Body of pancreas (tissue), 4 donors: ENCODE data around the gene ARRB1. TPM values are rescaled to one million over a fixed set of nuclear protein-coding genes. Genes with fewer than 3 reads are reported as not detected.
"Not testable (repeated sequence)": the region's sequence is repeated elsewhere in the genome, so short reads cannot be mapped to it uniquely, and the experiment has no call there.

ENCODE experiments used
- ATAC-seq: fragments of 150-250 bp; one replicate; pipeline ENCODE4 v1.9.1; 2016
- DNase-seq, 4 donors: peaks; one replicate each; pipeline ENCODE4 v3.0.0-alpha.2; 2019
- H3K27ac ChIP-seq, 4 donors: fragments of 200-600 bp; sonication (generic); 1 replicate in 3 of 4; 2 replicates in 1 of 4; pipeline versions ENCODE4 v1.5.1 to v1.6.1; 2016 to 2019; ENCODE audit warnings: mild to moderate bottlenecking in 1 of 4, mixed read lengths in 1 of 4, moderate library complexity in 1 of 4
- H3K27me3 ChIP-seq, 2 donors: fragments of 200-600 bp; sonication (generic); one replicate each; pipeline ENCODE4 v1.6.0; 2016; ENCODE audit warnings: mild to moderate bottlenecking in 1 of 2
- H3K36me3 ChIP-seq, 2 donors: fragments of 200-600 bp; sonication (generic); replicated peaks in 1 of 2; 2 replicates each; pipeline ENCODE4 v1.5.1; 2016; ENCODE audit warnings: low read depth in 2 of 2; ENCODE audit not compliant: insufficient read depth in 1 of 2
- H3K4me1 ChIP-seq: fragments of 200-600 bp; sonication (generic); one replicate; pipeline ENCODE4 v1.6.0; 2016
- H3K4me3 ChIP-seq, 2 donors: fragments of 200-600 bp; sonication (generic); 1 replicate in 1 of 2; 2 replicates in 1 of 2; pipeline ENCODE4 v1.5.1; 2016 to 2019
- H3K9me3 ChIP-seq, 3 donors: fragments of 200-600 bp; sonication (generic); 1 replicate in 2 of 3; 2 replicates in 1 of 3; pipeline ENCODE4 v1.5.1; 2016
- POLR2A ChIP-seq, 3 donors: fragments of 450-650 bp; IDR thresholded peaks; one replicate each; pipeline ENCODE4 v1.6.1; 2016; ENCODE audit warnings: antibody characterized with exemption in 3 of 3, mild to moderate bottlenecking in 2 of 3
- WGBS, 2 donors: methylation state at CpG; one replicate each; pipeline ENCODE4 v1.1.5; 2017; 5-methylcytosine and 5-hydroxymethylcytosine counted together
- intact Hi-C: fragments of 100-400 bp; cut with DNase I; formaldehyde crosslinking; loops from one replicate; pipeline ENCODE4 v1.15.1; 2023
- total RNA-seq, 2 donors: library from RNA; depleted of rRNA; stranded (reverse); fragments of >200 nt; gene quantifications; one replicate each; pipeline ENCODE4 v1.1.0, GENCODE V29; 2016
- TF ChIP-seq, protein P1 (sequence below), 7 experiments: fragments of 450-650 bp in 4 of 7; fragments of 200-600 bp in 3 of 7; sonication (generic) in 3 of 7; IDR thresholded peaks; one replicate each; pipeline ENCODE4 v1.5.1; 2016 to 2019; ENCODE audit warnings: antibody characterized with exemption in 7 of 7

The ARRB1 gene
- total RNA-seq, 2 donors from 2014 or later: 41.0 to 54.1 TPM

DNA sequence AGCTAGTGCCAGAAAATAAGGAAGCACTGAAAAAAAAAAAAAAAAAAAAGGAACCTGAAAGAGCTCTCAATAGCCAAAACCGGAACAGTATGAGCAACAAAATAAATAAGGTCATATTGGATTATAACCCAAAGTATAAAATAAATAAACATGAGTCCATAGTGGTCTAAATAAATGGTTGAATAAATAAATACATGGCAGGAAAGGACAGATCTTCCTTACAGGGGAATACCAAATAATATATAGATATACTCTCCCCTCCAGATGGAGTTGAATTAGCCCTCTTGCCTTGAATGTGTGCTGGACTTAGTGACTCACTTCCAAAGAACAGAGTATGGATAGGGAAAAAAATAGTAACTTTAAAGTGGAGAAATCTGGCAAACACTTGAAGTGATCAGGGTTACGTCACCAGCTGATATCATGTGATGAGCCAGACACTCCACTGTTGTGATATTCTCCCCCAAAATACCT is 14.3 kb upstream of the ARRB1 start:
- H3K4me1 ChIP-seq: no peaks in the 10 kb centered on the region
- no peaks in the 10 kb centered on the region for H3K27me3 ChIP-seq
- no peaks in the 10 kb centered on the region for H3K36me3 ChIP-seq
- ATAC-seq: no peak
- no peaks in the 10 kb centered on the region for H3K9me3 ChIP-seq
- TF ChIP-seq, protein P1, sequence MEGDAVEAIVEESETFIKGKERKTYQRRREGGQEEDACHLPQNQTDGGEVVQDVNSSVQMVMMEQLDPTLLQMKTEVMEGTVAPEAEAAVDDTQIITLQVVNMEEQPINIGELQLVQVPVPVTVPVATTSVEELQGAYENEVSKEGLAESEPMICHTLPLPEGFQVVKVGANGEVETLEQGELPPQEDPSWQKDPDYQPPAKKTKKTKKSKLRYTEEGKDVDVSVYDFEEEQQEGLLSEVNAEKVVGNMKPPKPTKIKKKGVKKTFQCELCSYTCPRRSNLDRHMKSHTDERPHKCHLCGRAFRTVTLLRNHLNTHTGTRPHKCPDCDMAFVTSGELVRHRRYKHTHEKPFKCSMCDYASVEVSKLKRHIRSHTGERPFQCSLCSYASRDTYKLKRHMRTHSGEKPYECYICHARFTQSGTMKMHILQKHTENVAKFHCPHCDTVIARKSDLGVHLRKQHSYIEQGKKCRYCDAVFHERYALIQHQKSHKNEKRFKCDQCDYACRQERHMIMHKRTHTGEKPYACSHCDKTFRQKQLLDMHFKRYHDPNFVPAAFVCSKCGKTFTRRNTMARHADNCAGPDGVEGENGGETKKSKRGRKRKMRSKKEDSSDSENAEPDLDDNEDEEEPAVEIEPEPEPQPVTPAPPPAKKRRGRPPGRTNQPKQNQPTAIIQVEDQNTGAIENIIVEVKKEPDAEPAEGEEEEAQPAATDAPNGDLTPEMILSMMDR (IDR thresholded peaks at IDR 0.05): no peak
- no peak for TF ChIP-seq POLR2A (IDR thresholded peaks at IDR 0.05)
- WGBS, 2 donors: 54 to 64% methylated on average over 2 of the region's 2 CpGs
- peak overlapping the region in 1 of 4 donors; percentile 40 for H3K27ac ChIP-seq
- H3K4me3 ChIP-seq: no peak overlapping the region
- intact Hi-C loops: no loop called here
- no peak for DNase-seq

GRCh38 chr11:75362285-75362684 is 10.8 kb upstream of the ARRB1 start:
- ATAC-seq, H3K27ac ChIP-seq, intact Hi-C loops, H3K4me1 ChIP-seq, H3K9me3 ChIP-seq, H3K36me3 ChIP-seq, H3K4me3 ChIP-seq, DNase-seq, H3K27me3 ChIP-seq: not testable (repeated sequence)
- 75 to 81% methylated on average over 4 of the region's 4 CpGs for WGBS, 2 donors

DNA sequence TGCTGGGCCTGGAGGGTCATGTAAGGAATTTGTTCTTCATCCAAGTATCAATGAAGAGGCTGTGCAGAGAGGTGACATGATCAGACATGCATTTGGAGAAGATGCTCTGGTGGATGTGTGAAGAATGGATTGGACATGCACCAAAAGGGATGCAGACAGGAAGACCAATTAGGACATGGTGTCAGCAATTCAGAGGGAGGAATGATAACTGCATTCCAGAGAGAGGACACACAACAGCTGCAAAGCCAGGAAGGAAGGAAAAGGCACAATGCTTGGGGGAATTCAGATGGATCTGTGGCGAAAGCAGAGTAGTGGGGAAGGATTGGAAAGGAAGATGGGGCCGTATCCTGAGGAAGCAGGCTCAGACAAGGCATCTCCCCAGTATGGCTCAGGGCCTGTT is 5.2 kb upstream of the ARRB1 start:
- DNase-seq (no peak), ATAC-seq (no peak)
- no peaks in the 10 kb centered on the region for H3K9me3 ChIP-seq
- H3K27ac ChIP-seq: no peak overlapping the region
- no peak overlapping the region for H3K4me3 ChIP-seq
- 78 to 81% methylated on average over 2 of the region's 2 CpGs for WGBS, 2 donors
- no peaks in the 10 kb centered on the region for H3K27me3 ChIP-seq
- no peaks in the 10 kb centered on the region for H3K36me3 ChIP-seq
- intact Hi-C loops: no loop called here
- TF ChIP-seq POLR2A (IDR thresholded peaks at IDR 0.05): no peak
- TF ChIP-seq, protein P1 (IDR thresholded peaks at IDR 0.05): no peak
- H3K4me1 ChIP-seq: peaks cover 9% of the 10 kb centered on the region

DNA sequence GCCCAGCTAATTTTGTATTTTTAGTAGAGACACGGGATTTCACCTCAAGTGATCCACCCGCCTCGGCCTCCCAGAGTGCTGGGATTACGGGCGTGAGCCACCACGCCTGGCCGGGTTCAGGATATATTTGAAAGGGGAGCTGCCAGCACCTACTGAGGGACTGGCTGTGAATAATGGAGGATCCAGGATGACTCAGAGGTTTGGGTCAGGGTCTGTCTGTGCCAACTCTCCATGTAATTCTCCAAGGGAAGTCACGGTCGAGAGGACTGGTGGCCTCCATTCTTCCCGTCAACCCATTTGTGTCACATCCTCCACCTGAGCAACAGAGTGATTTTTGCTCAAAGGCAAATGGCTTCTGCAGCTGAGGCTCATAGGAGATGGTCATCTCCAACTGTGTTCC is 3.6 kb upstream of the ARRB1 start:
- ATAC-seq (no peak), DNase-seq (no peak)
- Histone ChIP-seq H3K36me3 (no peaks in the 10 kb centered on the region), H3K4me1 (peaks cover 23% of the 10 kb centered on the region), H3K27ac (no peak overlapping the region), H3K27me3 (no peaks in the 10 kb centered on the region), H3K9me3 (no peaks in the 10 kb centered on the region), H3K4me3 (no peak overlapping the region)
- 81 to 100% methylated on average over 1 to 10 of the region's 10 CpGs for WGBS, 2 donors
- TF ChIP-seq POLR2A (IDR thresholded peaks at IDR 0.05): no peak
- TF ChIP-seq, protein P1 (IDR thresholded peaks at IDR 0.05): no peak
- intact Hi-C loops: no loop called here

DNA sequence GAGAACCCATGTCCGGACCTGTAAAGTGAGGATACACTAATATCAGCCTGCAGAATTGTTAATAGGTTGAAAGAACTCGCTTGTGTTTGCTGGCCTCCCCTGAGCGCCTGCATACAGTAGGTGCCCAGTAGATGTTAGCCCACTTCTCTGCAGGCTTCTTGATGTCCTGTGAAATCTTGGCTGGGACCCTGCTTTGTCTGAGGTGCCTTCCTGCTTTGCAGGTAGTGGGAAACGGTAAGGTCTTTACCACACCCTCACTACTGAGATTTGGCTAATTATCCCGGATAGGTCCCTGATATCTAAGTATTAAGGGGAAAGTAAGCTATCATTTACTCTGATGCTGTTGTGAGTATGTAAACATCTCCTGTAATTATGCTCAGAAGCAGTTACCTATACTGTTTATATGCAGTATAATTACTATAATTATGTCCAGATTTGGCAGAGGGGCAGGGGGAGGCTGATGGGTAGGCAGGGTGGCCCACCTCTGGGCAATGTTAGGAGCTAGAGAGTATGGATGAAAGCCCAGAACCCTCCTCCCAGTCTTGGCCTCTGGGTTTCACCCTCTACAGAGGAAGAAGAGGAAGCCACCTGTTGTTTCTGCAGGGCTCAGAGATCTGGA is 1.2 kb upstream of the ARRB1 start:
- H3K36me3 ChIP-seq: no peaks in the 10 kb centered on the region
- TF ChIP-seq, protein P1 (IDR thresholded peaks at IDR 0.05): no peak
- TF ChIP-seq POLR2A (IDR thresholded peaks at IDR 0.05): no peak
- no peaks in the 10 kb centered on the region for H3K9me3 ChIP-seq
- H3K4me3 ChIP-seq: no peak overlapping the region
- H3K27me3 ChIP-seq: no peaks in the 10 kb centered on the region
- peaks cover 45% of the 10 kb centered on the region for H3K4me1 ChIP-seq
- ATAC-seq: no peak
- peak overlapping the region; percentile 87 to 94 (median 88) for H3K27ac ChIP-seq
- DNase-seq: no peak
- intact Hi-C loops: no loop called here
- WGBS, 2 donors: 18 to 34% methylated on average over 5 of the region's 5 CpGs
